HG02798 (cell line): ENCODE results near the gene MYO7B.

Source experiments
- ATAC-seq: cut with Tn5 transposase; IDR thresholded peaks from one replicate; pipeline ENCODE4 v1.9.1; 2021; ENCODE audit warnings: mild to moderate bottlenecking; ENCODE audit not compliant: unreplicated experiment, poor library complexity

The MYO7B gene

DNA sequence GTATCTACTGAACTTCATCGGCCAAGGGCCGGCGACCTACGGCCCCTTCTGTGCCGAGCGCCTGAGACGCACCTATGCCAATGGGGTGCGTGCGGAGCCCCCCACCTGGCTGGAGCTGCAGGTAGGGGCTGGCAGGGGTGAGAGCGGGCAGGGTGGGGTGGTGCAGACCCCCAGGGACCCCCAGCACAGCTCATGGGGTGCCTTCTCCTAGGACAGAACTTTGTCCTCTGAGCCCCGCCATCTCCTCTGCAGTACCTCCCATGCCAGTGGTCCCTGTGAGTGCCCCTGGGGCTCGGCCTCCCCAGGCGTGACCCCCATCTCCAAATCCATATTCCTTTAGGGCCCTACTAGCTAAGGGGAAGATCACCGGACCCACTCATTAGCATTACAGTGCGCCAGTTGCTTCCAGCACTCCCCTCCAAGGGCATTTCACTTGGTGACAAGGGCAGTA lies 86.5 kb downstream of the MYO7B start:
- ATAC-seq: no peak

GRCh38 chr2:127622561-127623387 lies 87.3 kb downstream of the MYO7B start:
- no peak for ATAC-seq

GRCh38 chr2:127623388-127624319 lies 88.2 kb downstream of the MYO7B start:
- no peak for ATAC-seq

- ATAC-seq: no peak
Measured at GRCh38 chr2:127624320-127624755, 88.9 kb downstream of the MYO7B start.

GRCh38 chr2:127624756-127625571 lies 89.5 kb downstream of the MYO7B start:
- ATAC-seq: no peak

GRCh38 chr2:127625572-127625951 lies 90.1 kb downstream of the MYO7B start:
- no peak for ATAC-seq

GRCh38 chr2:127626175-127626574 lies 90.7 kb downstream of the MYO7B start:
- no peak for ATAC-seq

DNA sequence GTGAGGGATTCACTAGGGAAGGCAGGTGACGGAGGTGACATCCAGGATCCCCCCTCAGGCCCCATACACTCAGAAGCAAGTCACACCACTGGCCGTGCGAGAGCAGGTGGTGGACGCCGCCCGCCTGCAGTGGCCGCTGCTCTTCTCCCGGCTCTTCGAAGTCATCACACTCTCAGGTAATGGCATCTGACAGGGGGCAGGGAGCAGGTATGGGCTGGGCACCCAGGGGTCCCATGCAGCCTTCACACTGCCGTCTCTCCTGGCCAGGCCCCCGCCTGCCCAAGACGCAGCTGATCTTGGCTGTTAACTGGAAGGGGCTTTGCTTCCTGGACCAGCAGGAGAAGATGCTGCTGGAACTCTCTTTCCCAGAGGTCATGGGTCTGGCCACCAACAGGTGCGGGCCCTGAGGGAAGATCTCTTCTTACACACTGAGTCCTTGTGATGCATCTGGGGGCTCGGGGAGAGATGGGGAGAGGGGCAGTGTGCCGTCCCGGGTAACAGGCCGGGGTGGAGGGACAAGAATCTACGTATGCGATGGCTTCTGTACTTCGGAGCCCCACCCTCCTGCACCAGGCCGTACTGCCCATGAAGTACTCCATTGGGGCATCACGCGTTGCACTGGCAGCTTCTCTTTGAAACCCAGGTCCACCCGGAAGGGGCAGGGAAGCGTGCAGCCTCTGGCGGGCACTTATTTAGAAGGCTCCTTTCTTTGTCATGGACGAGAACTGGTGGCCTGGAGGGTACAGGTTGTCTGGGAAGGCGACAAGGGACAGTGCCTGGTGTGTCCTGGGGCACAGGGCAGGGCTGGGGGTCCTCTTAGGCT lies 91.6 kb downstream of the MYO7B start:
- no peak for ATAC-seq

GRCh38 chr2:127627740-127628571 lies 92.5 kb downstream of the MYO7B start:
- no peak for ATAC-seq

GRCh38 chr2:127628767-127629614 lies 93.5 kb downstream of the MYO7B start:
- ATAC-seq: no peak

- ATAC-seq: no peak
Measured at GRCh38 chr2:127629637-127630036, 94.2 kb downstream of the MYO7B start.

DNA sequence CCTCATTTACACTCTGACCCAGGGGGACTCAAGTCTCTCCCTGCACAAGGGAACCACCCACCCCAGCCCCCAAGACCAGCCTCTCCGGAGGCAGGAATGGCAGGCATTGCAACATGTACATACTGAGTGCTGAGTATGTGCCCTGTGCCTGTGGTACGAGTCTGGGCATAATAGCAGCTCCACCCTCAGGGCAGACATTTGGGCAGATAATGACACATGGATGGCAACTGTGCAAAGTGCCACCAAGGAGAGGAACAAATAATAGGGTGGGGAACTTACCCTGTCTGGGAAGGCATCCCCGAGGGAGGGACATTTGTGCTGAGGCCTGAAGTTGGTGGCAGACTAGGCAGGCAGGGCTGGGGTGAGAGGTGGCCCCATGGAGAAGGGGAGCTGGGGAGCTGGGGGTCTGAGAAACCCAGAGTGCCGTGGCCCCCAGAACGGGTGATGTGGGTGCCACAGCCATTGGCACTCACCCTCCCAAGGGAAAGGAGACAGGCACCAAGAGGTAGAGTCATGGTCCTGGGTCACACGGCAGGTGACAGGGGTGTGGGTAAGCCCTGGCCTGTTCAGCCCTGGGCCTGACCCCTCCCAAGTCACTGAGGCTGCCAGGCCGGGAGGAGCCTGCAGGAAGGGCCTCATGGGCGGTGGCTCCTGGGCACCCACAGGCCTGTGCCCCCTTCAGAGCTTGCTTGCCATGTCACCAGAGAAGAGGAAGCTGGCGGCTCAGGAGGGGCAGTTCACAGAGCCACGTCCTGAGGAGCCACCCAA lies 94.8 kb downstream of the MYO7B start:
- ATAC-seq: no peak

DNA sequence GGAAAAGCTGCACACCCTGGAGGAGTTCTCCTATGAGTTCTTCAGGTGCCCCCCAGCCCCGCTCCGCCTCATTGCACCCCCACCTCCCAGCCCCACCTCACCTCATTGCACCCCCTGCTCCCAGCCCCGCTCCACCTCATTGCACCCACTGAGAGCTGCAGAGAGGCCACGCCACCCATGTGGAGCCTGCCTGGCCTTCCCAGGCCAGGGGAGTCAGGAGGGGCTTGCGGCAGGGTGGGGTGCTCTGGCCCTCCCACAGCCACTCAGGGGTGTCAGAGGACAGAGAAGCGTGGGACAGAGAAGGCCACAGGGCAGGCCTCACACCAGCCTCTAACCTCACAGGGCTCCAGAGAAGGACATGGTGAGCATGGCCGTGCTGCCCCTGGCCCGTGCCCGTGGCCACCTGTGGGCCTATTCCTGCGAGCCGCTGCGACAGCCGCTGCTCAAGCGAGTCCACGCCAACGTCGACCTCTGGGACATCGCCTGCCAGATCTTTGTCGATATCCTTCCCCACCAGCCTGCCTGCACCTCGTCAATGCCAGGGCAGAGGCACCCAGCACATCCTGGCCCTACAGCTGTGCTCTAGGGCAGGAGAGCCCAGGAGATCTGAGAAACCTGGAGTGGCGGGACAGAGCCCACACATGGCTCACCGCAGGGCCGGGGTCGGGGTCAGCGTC lies 95.5 kb downstream of the MYO7B start:
- ATAC-seq: no peak

DNA sequence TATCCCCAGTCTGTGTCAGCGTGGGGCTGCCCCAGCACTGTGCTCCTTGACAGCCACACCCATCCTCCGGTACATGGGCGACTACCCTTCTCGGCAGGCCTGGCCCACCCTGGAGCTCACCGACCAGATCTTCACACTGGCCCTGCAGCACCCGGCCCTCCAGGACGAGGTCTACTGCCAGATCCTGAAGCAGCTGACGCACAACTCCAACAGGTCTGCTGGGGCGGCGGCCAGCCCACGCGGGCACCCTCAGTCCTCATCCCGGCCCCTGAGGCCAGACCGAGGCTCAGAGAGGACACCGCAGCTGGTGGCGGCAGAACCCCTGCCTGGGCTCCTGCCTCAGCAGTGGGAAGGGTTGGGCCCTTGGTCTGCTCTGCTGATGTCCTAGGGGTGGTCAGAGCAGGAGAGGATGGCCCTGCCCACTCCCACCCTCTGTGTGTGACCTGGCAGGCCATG lies 96.1 kb downstream of the MYO7B start:
- no peak for ATAC-seq

GRCh38 chr2:127631997-127632581 lies 96.6 kb downstream of the MYO7B start:
- no peak for ATAC-seq
